Jurkat, Clone E6-1 (cell line): ENCODE data around the gene RNF112.
"Not testable (repeated sequence)": the region's sequence is repeated elsewhere in the genome, so short reads cannot be mapped to it uniquely, and the experiment has no call there.

Source experiments
- DNase-seq: peaks from one replicate; pipeline ENCODE4 v3.0.0-alpha.2; 2011; ENCODE audit warnings: low read depth, low spot score
- H3K4me3 ChIP-seq: 2 replicates; pipeline ENCODE4 v1.5.1; 2011; ENCODE audit warnings: mild to moderate bottlenecking, low read length, control low read depth, moderate library complexity

RNF112 gene

DNA sequence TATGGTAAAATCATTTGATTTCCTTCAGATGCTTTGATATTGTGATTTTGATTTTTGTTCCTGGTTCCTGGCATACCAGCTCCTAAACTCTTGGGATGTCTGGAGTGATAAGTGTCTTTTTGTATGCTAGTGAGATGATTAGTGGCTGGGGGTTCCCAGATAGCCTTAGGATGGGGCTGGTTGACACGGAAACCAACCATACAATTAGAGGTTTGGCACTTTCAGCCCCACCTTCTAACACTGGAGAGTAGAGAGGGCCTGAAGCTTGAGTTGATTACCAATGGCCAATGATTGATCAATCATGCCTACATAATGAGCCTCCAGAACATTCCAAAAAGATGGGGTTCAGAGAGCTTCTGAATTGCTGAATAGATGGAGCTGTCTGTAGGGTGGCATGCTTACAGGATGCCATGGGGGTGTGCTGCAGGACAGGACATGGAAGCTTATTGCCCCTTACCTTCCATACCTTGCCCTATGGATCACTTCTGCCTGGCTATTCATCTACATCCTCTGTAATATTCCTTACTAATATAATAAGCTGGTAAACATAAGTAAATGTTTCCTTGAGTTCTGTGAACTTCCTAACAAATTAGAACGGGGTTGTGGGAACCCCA lies 22.8 kb downstream of the RNF112 start:
- no peak for DNase-seq

DNA sequence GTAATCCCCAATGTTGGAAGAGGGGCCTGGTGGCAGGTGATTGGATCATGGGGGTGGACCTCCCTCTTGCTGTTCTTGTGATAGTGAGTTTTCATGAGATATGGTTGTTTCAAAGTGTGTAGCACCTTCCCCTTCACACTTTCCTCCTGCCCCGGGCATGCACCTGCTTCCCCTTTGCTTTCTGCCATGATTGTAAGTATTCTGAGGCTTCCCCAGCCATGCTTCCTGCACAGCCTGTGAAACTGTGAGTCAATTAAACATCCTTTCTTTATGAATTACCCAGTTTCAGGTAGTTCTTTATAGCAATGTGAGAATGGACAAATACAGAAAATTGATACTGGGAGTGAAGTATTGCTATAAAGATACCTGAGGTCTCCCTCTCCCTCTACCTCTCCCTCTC lies 29.4 kb downstream of the RNF112 start:
- no peak overlapping the region for H3K4me3 ChIP-seq
- no peak for DNase-seq

More for the DNA sequence above, 22.8 kb downstream of the RNF112 start:
- H3K4me3 ChIP-seq: no peak overlapping the region

DNA sequence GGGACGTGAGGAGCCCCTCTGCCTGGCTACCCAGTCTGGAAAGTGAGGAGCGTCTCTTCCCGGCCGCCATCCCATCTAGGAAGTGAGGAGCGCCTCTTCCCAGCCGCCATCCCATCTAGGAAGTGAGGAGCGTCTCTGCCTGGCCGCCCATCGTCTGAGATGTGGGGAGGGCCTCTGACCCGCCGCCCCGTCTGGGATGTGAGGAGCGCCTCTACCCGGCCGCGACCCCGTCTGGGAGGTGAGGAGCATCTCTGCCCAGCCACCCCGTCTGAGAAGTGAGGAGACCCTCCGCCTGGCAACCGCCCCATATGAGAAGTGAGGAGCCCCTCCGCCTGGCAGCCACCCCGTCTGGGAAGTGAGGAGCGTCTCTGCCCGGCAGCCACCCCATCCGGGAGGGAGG lies 30.3 kb downstream of the RNF112 start:
- DNase-seq: not testable (repeated sequence)

DNA sequence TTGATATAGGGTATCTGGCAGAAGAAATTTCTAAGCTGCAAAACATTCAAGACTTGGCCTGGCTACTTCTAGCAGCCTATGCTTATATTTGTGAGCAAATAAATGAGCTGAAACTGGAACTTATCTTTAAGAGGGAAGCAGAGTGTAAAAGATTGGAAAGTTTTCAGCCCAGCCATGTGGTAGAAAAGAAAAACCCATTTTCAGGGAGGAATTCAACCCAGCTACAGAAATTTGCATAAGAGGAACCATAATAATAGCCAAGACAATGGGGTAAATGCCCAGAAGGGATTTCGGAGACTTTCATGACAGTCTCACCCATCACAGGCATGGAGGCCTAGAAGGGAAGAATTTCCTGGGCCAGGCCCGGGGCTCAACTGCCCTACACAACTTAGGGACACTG lies 31.7 kb downstream of the RNF112 start:
- no peak overlapping the region for H3K4me3 ChIP-seq

More for the DNA sequence above, 30.3 kb downstream of the RNF112 start:
- H3K4me3 ChIP-seq: not testable (repeated sequence)

DNA sequence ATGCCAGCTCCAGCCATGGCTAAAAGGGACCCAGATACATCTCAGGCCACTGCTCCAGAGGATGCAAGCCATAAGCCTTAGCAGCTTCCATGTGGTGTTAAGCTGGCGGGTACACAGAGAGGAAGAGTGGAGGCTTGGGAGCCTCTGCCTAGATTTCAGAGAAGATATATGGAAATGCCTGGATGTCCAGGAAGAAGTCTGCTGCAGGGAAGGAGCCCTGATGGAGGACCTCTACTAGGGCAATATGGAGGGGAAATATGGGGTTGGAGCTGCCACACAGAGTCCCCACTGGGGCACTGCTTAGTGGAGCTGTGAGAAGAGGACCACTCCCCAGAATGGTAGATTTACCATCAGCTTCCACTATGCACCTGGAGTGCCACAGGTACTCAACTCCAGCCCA lies 32.1 kb downstream of the RNF112 start:
- DNase-seq: no peak
- H3K4me3 ChIP-seq: no peak overlapping the region

More for the DNA sequence above, 31.7 kb downstream of the RNF112 start:
- no peak for DNase-seq

DNA sequence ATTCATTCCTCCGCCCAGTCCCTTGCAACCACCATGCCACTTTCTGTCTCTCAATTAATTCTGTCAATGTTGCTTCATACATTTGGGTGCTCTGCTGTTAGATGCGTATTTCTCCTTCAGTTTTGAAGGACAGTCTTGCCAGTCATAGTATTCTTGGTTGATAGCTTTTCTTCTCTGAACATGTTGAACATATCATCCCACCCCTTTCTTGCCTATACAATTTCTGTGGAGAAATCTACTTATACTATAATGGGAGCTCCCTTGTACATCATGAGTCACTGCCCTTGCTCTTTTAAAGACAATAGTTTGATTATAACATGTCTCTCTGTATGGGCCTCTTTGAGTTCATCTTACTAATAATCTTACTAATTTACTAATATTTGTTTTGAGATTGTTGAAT lies 34.1 kb downstream of the RNF112 start:
- H3K4me3 ChIP-seq: no peak overlapping the region
- no peak for DNase-seq

DNA sequence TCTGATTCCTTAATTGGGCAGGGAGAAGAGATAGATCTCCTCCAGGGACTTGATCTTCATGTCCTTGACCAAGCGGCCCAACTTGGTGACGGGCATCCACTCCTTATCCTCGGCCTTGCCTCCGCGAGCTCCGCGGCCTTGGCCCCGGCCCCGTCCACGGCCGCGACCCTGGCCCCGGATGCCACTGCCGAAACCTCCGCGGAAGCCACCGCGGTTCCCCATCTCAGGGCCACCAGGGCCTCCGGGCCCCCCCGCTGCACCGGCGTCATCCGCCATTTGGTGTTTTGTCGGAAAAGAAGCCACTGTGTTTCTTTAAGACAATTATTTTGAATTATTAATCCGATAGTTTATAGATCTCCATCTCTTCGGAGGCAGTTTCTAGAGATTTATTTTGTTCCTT lies 35.5 kb downstream of the RNF112 start:
- DNase-seq, H3K4me3 ChIP-seq: not testable (repeated sequence)

DNA sequence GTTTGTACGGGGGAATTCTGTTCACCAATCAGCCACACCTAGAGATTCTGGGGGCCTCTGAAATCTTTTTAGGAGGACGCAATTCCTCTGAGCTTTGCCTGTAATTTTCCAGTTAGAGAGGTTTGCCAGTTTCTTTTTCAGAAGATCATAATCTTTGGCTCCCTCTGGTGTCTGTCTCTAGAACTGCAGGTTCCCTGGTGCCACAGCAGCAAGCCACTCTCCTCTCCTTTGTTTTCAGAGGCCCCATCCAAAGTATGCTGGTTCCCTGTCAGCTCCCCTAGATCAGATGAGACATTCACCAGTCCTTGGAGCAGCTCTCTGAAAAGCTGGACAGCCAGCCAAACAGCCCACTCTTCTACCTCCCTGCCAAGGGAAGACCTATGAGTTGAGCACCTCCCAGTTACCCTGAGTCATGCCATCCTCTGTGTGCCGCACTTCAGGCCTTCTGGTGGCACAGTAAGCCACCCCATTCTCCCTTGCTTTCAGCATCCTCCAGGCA lies 36.1 kb downstream of the RNF112 start:
- DNase-seq: peak; percentile 27
- no peak overlapping the region for H3K4me3 ChIP-seq

DNA sequence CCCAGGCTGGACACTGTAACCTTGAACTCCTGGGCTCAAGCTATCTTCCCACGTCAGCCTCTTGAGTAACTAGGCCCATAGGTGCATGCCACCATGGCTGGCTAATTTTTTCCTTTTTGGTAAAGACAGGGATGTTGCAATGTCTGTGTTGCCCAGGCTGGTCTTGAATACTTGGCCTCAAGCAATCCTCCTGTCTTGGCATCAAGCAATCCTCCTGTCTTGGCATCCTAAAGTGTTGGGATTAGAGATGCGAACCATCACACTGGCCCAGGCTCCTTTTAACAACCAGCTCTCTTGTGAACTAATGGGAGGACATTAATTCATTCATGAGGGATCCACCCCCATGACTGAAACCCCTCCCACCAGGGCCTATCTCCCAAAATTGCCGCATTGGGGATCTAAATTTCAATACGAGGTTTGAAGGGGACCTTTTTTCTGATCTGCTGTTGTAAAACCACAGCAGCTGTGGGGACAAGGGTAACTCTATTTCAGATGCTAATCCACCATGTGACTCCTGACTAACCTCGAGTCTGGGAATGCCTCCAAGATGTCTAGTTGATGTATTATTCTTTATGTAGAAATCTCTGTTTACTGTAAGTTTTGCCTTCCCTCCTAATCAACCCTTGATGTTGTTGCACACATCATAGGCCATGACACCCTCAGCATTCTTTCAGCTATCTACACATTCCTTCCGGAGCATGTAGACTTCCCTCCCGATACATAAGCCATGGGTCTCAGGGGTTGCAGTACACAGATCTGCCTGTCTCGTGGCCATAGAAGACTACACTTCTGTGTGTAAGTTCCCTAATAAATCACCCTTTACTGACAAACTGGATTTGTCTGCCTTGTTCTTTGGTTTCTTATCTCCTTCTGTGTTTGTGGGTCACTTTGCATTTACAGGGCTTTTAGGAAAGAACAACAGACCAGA lies 37.6 kb downstream of the RNF112 start:
- DNase-seq: no peak
- no peak overlapping the region for H3K4me3 ChIP-seq

DNA sequence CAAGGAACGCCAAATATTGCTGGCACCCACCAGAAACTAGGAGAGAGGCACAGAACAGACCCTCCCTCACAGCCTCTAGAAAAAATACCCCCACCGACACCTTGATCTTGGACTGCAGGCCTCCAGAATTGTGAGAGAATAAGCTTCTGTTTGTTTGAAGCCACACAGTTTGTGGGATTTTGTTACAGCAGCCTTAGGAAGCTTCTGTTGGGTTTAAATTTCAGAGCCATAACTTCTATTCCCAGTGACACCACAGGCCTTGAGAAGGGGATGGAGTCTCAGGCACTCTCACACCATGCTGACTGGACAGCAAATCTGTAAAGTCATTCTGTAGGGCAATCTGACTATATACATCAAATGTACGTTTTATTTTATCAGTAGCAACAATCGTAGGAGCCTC lies 38.6 kb downstream of the RNF112 start:
- H3K4me3 ChIP-seq: no peak overlapping the region
- no peak for DNase-seq

DNA sequence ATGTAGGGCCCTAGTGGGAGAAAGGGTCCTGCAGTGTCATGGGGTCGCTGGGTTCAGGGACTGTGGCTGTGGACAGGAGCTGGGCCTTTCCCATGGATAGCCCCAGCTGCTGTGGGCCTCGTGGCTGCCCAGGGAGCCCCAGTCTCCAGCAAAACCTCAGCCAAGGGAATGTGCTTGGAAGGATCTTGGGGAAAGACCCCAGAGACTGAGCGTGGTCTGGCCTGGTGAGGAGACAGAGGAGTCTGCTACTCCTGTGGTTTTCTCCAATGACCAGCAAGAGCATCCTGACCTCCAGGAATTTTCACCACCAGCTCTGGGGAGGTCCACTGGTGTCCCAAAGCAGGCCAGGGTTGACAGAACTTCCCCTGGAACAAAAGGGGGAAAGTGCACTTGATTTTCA lies 42.3 kb downstream of the RNF112 start:
- no peak overlapping the region for H3K4me3 ChIP-seq
- DNase-seq: no peak

DNA sequence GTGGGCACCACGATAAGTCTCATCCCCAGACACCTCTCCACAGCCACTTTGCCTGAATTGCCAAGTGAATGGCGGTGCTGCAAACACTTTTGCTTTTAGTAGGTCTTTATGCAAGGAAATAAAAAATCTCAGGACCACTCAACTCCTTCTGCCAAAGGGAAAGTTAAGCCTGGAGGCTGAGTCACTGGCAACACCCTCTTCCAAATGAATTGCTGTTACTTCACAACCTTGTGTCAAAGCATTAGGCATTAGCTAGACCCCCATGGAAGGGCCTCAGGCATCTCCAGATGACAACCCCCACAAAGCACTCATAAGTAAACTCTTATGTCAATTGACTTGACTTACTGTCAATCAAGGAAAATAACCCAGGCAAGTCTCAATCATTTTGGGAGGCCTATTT lies 43.0 kb downstream of the RNF112 start:
- H3K4me3 ChIP-seq: no peak overlapping the region
- DNase-seq: no peak

DNA sequence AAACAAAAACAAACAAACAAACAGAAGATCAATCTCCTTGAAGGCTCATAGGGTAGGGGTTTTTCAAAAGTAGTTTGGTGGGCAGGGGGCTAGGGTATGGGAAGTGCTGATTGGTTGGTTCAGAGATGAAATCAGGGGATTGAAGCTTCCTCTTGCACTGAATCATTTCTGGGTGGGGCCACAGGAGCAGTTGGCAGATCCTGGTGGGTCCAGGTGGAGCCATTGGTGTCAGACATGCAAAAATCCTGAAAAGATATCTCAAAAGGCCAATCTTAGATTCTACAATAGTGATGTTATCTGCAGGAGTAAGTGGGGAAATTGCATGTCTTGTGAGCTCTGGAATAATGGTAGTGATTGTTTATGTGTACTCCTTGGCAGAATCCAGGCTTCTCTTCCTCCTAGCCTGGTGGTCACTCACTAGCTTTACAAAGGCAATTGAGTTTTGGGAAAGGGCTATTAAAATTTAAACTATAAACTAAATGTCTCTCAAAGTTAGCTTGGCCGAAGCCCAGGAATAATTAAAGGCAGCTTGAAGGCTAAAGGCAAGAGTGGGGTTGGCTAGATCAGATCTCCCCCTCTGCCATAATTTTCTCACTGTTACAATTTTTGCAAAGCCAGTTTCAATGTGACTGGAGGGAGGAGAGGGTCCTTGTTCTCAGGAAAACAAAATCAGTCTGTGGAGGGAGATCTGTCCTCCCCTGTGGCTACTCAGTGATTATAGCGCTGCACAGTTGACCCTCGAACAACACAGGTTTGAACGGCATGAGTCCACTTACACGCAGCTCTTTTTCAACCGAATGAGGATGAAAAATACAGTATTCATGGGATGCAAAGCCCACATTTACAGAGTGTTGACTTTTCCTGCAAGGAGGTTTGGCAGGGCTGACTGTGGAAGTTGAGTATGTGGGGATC lies 45.2 kb downstream of the RNF112 start:
- H3K4me3 ChIP-seq: no peak overlapping the region
- no peak for DNase-seq

DNA sequence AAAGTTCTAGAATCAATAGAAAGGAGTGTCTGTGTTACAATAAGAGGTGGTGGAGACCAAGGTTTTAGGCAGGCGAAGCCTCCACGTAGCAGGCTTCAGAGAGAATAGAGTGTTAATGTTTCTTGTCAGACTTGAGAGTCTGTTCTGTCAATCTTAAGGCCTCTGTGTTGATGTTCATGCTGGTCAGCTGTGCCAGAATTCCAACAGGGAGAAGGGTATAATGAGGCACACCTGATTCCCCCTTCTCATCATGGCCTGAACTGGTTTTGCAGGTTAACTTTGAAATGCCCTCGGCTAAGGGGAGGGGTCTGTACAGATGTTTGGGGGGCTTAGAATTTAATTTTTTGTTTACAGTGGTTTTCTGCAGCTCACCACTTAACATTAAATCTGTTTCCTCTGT lies 46.0 kb downstream of the RNF112 start:
- no peak overlapping the region for H3K4me3 ChIP-seq
- no peak for DNase-seq

DNA sequence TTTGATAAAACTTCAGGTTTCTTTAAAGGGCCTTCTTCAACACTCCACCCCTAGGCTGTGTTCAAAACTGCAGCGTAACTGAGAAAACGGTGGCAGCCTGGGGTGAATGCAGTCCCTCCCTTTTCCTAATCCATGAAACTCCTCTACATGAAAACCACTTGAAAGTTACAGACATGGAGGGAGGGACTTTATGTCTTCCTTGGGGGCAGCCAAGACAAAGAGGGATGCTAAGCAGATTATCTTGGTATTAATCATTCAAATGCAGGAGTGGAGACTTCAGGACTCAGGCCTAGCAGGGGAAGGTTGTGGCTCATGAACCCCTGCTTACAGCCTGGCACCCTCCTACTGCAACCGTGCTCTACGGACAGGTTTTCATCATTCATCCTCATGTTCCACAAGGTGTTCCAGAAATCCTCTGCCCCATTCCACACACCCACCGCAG lies 46.8 kb downstream of the RNF112 start:
- DNase-seq: no peak

DNA sequence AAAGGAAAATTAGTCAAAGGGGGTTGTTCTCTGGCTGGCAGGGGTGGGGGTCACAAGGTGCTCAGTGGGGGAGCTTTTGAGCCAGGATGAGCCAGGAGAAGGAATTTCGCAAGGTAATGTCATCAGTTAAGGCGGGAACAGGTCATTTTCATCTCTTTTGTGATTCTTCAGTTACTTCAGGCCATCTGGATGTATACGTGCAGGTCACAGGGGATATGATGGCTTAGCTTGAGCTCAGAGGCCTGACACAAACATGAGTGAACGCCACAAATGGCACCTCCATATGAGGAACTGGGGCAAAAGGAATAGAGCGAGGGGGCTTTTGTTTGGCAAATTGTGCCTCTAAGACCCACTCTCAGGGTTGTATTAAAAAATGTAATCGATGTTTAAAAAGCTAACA lies 47.4 kb downstream of the RNF112 start:
- not testable (repeated sequence) for H3K4me3 ChIP-seq, DNase-seq

More for the DNA sequence above, 46.8 kb downstream of the RNF112 start:
- H3K4me3 ChIP-seq: no peak overlapping the region

DNA sequence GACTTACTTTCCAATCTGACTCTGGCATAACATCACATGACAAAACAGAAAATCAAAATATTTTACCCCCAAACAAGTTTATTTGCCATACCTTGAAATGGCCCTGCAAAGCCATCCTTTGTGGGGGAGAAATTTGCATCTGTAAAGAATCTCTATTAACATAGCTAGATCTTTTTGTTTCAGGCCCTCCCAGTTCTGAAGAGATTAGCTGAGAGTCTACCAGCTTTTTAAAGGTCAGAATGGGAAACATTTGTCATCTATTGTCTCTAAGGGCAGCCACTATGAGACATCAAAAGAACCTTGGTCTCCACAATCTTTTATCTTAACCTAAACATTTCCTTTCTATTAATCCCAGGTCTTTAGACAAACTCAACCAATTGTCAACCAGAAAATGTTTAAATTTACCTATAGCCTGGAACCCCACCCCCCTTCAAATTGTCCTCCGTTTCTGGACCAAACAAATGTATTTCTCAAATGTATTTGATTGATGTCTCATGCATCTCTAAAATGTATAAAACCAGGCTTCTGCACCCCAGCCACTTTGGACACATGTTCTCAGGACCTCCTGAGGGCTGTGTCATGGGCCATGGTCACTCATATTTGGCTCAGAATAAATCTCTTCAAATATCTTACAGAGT lies 48.1 kb downstream of the RNF112 start:
- not testable (repeated sequence) for H3K4me3 ChIP-seq, DNase-seq

DNA sequence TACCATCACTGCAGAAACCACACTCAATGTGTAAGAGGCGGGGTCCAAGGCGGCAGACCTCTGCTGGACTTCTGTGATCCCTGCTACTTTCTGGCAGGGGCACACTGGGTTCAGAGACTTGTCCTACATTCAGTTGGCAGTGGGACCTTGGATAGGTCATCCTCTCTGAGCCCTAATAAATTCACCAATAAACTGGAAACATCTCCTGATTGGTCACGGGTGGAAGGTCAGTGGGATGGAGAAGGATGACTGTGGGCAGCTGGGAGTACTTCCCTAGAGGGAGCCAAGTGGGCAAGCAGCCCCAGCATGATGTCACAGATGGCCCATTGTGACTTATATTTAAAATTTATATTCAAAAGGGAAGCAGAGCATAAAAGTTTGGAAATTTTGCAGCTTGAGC lies 49.7 kb downstream of the RNF112 start:
- no peak overlapping the region for H3K4me3 ChIP-seq
- no peak for DNase-seq

DNA sequence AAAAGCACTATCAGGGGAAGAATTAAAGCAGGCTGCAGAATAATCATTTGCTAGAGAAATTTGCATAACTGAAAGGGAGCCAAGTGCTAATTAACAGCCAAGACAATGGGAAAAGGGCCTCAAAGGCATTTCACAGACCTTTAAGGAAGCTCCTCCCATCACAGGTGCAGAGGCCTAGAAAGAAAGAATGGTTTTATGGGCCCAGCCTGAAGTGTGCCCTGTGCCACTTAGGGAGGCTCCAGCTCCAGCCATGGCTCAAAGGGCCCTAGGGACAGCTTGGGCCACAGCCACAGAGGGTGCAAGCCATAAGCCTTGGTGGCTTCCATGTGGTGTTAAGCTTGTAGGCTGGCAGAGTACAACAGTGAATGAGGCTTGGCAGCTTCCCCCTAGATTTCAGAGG lies 50.1 kb downstream of the RNF112 start:
- no peak overlapping the region for H3K4me3 ChIP-seq
- peak; percentile 15 for DNase-seq
